Skeletal muscle satellite cell (primary cell): ENCODE measurements around the gene IER3. TPM values are rescaled to one million over a fixed set of nuclear protein-coding genes. Genes with fewer than 3 reads are reported as not detected.

ENCODE experiments used
- H3K27me3 ChIP-seq: 2 replicates; pipeline ENCODE4 v1.7.0; 2013; ENCODE audit warnings: low read length; ENCODE audit not compliant: control insufficient read depth, insufficient read depth
- H3K36me3 ChIP-seq: 2 replicates; pipeline ENCODE4 v1.7.0; 2013; ENCODE audit warnings: mild to moderate bottlenecking, control low read depth, low read length; ENCODE audit not compliant: insufficient read depth
- H3K4me1 ChIP-seq: 2 replicates; pipeline ENCODE4 v1.7.0; 2013; ENCODE audit warnings: low read length; ENCODE audit not compliant: control insufficient read depth, insufficient read depth
- H3K4me2 ChIP-seq: 2 replicates; pipeline ENCODE4 v1.7.0; 2013; ENCODE audit warnings: mild to moderate bottlenecking, low read length
- H3K4me3 ChIP-seq: 2 replicates; pipeline ENCODE4 v1.7.0; 2013; ENCODE audit warnings: low read length
- H3K9ac ChIP-seq: 2 replicates; pipeline ENCODE4 v1.7.0; 2013; ENCODE audit warnings: mild to moderate bottlenecking, low read depth, low read length, moderate library complexity
- H3K9me3 ChIP-seq: replicated peaks from 2 replicates; pipeline ENCODE4 v1.7.0; 2013; ENCODE audit warnings: mild to moderate bottlenecking, control low read depth, low read length
- total RNA-seq: library from RNA; depleted of rRNA; stranded (reverse); fragments of >200 nt; gene quantifications from 2 replicates; pipeline ENCODE4 v1.2.3, GENCODE V29; 2012; rRNA removed

Gene IER3, protein sequence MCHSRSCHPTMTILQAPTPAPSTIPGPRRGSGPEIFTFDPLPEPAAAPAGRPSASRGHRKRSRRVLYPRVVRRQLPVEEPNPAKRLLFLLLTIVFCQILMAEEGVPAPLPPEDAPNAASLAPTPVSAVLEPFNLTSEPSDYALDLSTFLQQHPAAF
- total RNA-seq, result 18.5 and 35.2 TPM in 2 replicates

DNA sequence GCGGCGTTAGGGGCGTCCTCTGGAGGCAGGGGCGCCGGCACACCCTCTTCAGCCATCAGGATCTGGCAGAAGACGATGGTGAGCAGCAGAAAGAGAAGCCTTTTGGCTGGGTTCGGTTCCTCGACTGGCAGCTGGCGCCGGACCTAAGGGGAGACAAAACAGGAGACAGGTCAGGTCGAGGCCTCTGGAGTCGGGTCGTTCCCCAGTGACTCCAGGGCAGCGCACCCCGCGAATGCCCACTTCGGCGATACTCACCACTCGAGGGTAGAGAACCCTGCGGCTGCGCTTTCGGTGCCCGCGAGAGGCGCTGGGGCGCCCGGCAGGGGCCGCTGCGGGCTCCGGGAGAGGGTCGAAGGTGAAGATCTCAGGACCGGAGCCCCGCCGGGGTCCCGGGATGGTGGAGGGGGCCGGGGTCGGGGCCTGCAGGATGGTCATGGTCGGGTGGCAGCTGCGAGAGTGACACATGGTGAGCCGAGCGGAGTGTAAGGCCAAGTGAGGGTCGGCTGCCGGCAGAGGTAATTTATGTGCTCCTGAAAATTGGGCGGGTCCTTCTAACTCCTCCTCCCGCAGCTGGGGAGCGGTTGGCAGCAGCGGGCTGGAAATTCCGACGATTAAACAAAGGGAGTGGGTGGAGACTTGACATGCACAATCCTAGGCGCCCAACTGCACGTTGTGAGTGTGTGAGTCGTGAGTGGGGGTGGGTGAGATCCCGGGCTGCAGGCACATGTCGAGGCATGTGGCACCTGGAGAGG lies at the start of gene IER3:
TSS of gene IER3 (minus strand) at position 494 of the 752 bp plus-strand sequence. CDS start at position 465, 29 bp downstream.
- no peaks in the 10 kb centered on the region for H3K27me3 ChIP-seq
- peak within 1 kb of the TSS; percentile 88 for H3K9ac ChIP-seq
- peaks cover 32% of the 10 kb centered on the region for H3K36me3 ChIP-seq
- peak within 1 kb of the TSS; percentile 87 for H3K4me2 ChIP-seq
- peaks cover 55% of the 10 kb centered on the region for H3K4me1 ChIP-seq
- peak within 1 kb of the TSS; percentile 81 for H3K4me3 ChIP-seq
- H3K9me3 ChIP-seq, result no peaks in the 10 kb centered on the region

- Histone ChIP-seq H3K4me1 (peaks cover 11% of the 10 kb centered on the region), H3K36me3 (no peaks in the 10 kb centered on the region), H3K4me3 (no peak overlapping the region), H3K9me3 (no peaks in the 10 kb centered on the region), H3K27me3 (no peaks in the 10 kb centered on the region), H3K4me2 (peak overlapping the region; percentile 0), H3K9ac (no peak overlapping the region)
These were observed 49.3 kb upstream of the IER3 start for GRCh38 chr6:30793521-30794194.

- Histone ChIP-seq H3K36me3 (no peaks in the 10 kb centered on the region), H3K4me2 (no peak overlapping the region), H3K9me3 (no peaks in the 10 kb centered on the region), H3K4me1 (peaks cover 12% of the 10 kb centered on the region), H3K9ac (no peak overlapping the region), H3K27me3 (no peaks in the 10 kb centered on the region), H3K4me3 (no peak overlapping the region)
These were observed 48.4 kb upstream of the IER3 start for GRCh38 chr6:30792786-30793185.

DNA sequence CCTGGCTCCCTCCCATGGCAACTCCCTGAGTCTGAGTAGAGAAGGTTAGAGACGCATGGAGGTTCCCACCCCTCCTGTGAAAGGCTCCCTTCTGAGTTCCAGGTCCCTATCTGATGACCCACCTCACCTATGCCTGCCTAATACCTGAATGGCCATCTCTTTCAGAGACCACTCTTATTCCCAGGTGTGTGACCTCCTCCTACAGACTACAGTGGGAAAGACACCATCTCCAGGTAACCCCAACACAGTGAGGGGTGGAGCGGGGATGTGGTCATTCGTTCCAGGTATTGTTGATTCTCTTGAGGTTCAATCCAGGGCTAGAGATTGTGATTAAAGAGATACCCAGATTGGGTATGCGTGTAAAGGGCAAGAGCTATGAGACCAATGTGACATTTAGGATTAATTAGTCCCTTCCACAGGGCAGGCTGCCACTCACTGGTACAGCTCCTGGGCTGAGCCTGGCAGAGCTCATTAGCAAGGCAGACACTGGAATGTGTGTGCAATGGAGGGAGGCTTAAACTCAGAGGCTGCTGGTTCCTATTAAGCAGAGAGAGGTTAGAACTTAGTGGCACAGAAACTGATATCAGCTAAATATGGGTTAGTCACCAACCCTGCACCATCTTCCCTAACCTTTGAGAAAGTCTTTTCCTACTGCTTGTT lies 46.5 kb upstream of the IER3 start:
- Histone ChIP-seq H3K36me3 (no peaks in the 10 kb centered on the region), H3K27me3 (no peaks in the 10 kb centered on the region), H3K4me3 (no peak overlapping the region), H3K4me2 (no peak overlapping the region), H3K9me3 (no peaks in the 10 kb centered on the region), H3K9ac (no peak overlapping the region), H3K4me1 (peaks cover 21% of the 10 kb centered on the region)

DNA sequence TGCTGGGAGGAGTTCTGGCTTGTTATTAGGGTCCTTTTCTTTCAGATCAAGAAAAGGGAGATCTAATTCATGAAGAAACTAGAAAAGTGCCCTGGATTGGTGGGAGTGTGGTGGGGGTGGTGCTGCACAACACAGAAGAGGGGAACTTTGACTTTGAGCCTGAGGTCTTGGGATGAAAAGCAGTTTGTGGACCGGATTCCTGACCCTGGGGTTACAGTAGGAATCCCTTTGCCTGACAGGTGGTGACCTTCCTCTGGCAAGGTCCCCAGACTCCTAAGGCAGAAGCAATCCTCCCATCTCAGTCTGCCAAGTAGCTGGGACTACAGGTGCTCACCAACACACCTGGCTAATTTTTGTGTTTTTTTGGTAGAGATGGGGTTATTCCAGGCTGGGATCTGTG lies 45.3 kb upstream of the IER3 start:
- peaks cover 21% of the 10 kb centered on the region for H3K4me1 ChIP-seq

GRCh38 chr6:30787954-30788353 lies 43.6 kb upstream of the IER3 start:
- no peak overlapping the region for H3K4me3 ChIP-seq
- no peaks in the 10 kb centered on the region for H3K36me3 ChIP-seq
- no peaks in the 10 kb centered on the region for H3K27me3 ChIP-seq
- H3K4me1 ChIP-seq, result peaks cover 20% of the 10 kb centered on the region
- no peaks in the 10 kb centered on the region for H3K9me3 ChIP-seq
- H3K9ac ChIP-seq, result no peak overlapping the region
- no peak overlapping the region for H3K4me2 ChIP-seq

More for the DNA sequence above, 45.3 kb upstream of the IER3 start:
- Histone ChIP-seq H3K9me3 (no peaks in the 10 kb centered on the region), H3K9ac (no peak overlapping the region), H3K36me3 (no peaks in the 10 kb centered on the region), H3K27me3 (no peaks in the 10 kb centered on the region), H3K4me3 (no peak overlapping the region), H3K4me2 (no peak overlapping the region)

- Histone ChIP-seq H3K9ac (peak overlapping the region; percentile 80), H3K4me1 (peaks cover 63% of the 10 kb centered on the region)
These were observed 38.2 kb upstream of the IER3 start for GRCh38 chr6:30782425-30783014.

GRCh38 chr6:30781743-30782424 lies 37.5 kb upstream of the IER3 start:
- Histone ChIP-seq H3K4me3 (peak overlapping the region; percentile 45), H3K27me3 (no peaks in the 10 kb centered on the region), H3K4me1 (peaks cover 63% of the 10 kb centered on the region), H3K9me3 (no peaks in the 10 kb centered on the region), H3K9ac (peak overlapping the region; percentile 80), H3K36me3 (no peaks in the 10 kb centered on the region), H3K4me2 (peak overlapping the region; percentile 68)

More at GRCh38 chr6:30782425-30783014, 38.2 kb upstream of the IER3 start:
- Histone ChIP-seq H3K9me3 (no peaks in the 10 kb centered on the region), H3K4me2 (peak overlapping the region; percentile 68), H3K36me3 (no peaks in the 10 kb centered on the region), H3K4me3 (peak overlapping the region; percentile 45), H3K27me3 (no peaks in the 10 kb centered on the region)

DNA sequence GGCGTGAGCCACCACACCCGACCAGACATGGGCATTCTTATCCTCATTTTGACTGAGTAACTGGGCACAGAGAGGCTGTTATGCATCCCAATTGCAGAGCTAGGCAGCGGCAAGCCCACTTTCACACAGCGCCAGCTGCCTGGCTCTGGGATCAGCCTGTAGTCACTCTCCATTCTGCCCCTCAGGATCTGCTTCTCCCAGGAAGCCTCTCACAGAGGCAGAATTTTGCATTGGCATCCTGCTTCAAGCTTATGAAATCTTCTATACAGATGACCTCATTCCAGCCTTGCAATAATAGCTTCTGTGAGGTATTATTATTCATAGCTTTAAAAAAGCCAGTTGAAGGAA lies 37.0 kb upstream of the IER3 start:
- Histone ChIP-seq H3K36me3 (no peaks in the 10 kb centered on the region), H3K9ac (peak overlapping the region; percentile 80), H3K4me2 (peak overlapping the region; percentile 68), H3K4me1 (peaks cover 58% of the 10 kb centered on the region), H3K9me3 (no peaks in the 10 kb centered on the region), H3K4me3 (peak overlapping the region; percentile 44), H3K27me3 (no peaks in the 10 kb centered on the region)

GRCh38 chr6:30780642-30780920 lies 36.2 kb upstream of the IER3 start:
- peaks cover 54% of the 10 kb centered on the region for H3K4me1 ChIP-seq
- H3K4me2 ChIP-seq, result no peak overlapping the region
- H3K4me3 ChIP-seq, result no peak overlapping the region
- no peaks in the 10 kb centered on the region for H3K27me3 ChIP-seq
- peak overlapping the region; percentile 80 for H3K9ac ChIP-seq
- no peaks in the 10 kb centered on the region for H3K9me3 ChIP-seq
- H3K36me3 ChIP-seq, result no peaks in the 10 kb centered on the region
